COLO668 (cell line): ENCODE data around the gene SMIM5.
A peak's percentile ranks its signal among the peaks of the same experiment; 100 is the strongest.

Source experiments
- DNase-seq: peaks from one replicate; lab custom pipeline; 2025; ENCODE audit not compliant: unreplicated experiment; lab: John Stamatoyannopoulos, UW

SMIM5 gene

GRCh38 chr17:75602644-75603043 is 30.6 kb upstream of the SMIM5 start:
- no peak for DNase-seq

GRCh38 chr17:75603123-75603522 is 30.1 kb upstream of the SMIM5 start:
- no peak for DNase-seq

DNA sequence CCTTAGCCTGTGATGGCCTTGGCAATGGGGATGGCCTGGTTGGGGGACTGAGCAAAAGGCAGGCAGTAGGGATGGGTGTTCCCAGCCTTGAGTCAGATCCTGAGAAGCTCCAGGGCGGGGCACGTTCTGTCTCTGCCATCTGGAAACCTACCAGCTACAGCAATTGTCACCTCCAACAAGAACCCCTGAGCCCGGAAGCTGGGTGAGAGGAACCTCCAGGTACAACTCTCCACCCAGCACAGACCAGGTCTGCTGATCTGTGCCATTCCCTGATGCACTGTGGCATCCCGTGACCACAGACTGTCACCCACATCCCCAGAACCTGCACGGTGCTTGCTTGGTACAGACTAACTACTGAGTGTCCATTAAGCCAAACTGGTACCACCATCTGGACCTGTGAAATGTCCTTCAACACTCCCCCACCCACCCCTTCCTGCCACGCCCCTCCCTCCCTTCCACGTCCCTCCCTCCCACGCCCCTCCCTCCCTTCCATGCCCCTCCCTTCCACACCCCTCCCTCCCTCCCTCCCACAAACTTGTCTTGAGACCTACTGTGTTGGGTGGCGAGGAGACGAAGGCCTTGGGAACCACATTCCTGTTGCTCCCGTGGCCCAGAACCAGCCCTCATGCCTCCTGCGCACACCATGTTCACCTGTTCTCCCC is 29.1 kb upstream of the SMIM5 start:
- DNase-seq, result no peak

GRCh38 chr17:75605790-75606189 is 27.4 kb upstream of the SMIM5 start:
- no peak for DNase-seq

DNA sequence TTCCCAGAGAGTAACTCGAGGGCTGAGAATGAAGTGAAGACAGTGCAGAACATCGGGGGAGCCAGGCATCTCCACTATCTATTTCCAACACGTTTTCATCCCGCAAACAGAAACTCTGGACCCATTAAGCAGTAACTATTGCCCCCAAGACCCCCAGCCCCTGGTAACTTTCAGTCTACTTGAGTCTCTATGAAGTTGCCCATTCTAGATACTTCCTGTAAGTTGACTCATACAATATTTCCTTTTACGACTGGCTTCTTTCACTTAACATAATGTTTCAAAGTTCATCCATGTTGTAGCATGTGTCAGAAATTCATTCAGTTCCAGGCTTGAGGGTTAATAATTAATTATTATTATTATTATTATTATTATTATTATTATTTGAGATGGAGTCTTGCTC is 26.1 kb upstream of the SMIM5 start:
- DNase-seq, result no peak

GRCh38 chr17:75610103-75610984 is 22.9 kb upstream of the SMIM5 start:
- peak; percentile 23 for DNase-seq

- no peak for DNase-seq
Observed at GRCh38 chr17:75611851-75612429, 21.3 kb upstream of the SMIM5 start.

GRCh38 chr17:75612906-75613626 is 20.2 kb upstream of the SMIM5 start:
- DNase-seq, result no peak

DNA sequence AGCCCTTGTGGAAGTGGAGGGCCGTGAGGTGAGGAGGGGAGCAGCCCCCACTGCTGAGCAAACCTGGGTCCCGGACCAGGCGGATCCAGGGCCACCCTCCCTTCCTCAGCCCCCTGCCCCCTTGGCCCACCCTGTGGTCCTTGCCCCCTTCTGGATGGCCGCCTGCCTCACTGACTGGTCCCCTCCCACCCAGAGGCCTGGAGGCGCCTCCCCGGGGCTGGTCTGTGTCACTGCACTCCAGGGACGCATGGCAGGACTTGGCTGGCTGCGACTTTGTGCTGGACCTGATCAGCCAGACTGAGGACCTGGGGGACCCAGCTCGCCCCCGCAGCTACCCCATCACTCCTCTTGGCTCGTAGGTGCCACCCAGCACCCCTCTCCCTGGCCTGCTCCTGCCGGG is 19.2 kb upstream of the SMIM5 start:
- DNase-seq, result no peak

GRCh38 chr17:75614556-75615270 is 18.5 kb upstream of the SMIM5 start:
- DNase-seq, result no peak

DNA sequence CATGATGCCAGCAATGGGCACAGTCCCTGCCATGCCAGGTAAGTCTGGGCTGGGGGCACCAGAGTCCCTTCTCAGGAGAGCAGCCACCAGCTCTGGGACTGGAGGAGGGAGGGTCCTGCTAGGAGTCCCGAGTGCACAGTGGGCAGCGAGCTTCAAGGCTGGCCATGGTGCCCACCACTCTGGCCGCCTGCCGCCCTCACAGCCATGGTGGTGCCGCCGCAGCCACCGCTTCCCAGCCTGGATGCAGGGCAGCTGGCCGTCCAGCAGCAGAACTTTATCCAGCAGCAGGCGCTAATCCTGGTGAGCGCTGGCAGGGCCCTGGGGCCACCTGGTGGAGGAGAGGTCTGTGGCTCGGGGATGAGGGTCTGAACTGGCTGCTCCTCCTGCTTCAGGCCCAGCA is 17.9 kb upstream of the SMIM5 start:
- no peak for DNase-seq

GRCh38 chr17:75616521-75617122 is 16.6 kb upstream of the SMIM5 start:
- no peak for DNase-seq

DNA sequence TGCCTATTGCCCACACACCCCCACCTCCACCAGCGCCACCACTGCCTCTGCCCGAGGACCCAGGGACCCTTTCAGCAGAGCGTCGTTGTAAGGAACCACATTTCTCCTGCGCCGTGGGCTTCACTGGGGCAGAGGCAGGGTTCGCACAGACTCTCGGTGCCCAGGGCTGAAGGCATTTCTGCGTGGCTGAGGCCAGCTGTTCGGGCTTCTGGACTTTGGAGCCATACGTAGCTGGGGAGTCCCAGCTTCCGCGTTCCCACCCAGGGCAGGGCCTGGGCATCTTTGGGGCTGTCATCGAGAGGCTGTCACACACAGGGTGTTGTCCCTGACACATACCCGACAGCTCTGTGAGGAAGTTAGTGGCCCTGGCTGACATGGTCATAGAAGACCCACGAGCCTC is 16.0 kb upstream of the SMIM5 start:
- DNase-seq, result no peak

DNA sequence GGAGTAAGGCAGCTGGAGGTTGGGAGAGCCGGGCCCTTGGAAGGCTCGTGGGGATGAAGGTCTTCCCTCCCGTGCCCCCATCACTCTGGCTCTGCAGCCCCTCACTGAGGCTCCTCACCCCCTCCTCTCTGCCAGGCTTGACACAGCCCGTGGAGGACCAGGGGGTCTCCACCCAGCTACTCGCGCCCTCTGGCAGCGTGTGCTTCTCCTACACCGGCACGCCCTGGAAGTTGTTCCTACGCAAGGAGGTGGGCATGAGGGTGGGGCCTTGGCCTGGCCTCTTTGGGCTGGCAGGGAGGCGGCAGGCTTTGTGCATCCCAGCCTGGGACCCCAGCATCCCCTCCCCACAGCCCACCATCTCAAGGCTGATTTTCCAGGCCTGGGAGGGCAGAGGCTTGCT is 15.6 kb upstream of the SMIM5 start:
- DNase-seq, result no peak

- DNase-seq, result peak; percentile 23
Observed at GRCh38 chr17:75619506-75620431, 13.5 kb upstream of the SMIM5 start.

DNA sequence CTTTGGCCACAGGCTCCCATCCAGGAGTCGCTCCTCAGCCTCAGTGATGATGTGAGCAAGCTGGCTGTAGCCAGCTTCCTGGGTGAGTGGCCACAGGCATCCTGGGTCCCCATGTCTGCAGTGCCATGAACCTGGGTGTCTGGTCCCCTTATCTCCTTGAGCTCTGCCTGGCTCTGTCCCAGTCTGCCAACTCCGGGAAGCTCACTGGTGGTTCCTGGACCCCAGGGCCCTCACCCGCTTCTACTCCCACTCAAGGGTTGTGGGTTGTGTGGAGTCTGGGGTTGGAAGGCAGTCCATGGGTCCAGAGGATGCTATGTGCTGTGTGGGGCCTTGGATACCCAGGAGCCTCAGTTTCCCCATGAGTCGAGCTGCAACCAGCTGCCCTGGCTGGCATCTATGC is 11.7 kb upstream of the SMIM5 start:
- DNase-seq, result no peak

DNA sequence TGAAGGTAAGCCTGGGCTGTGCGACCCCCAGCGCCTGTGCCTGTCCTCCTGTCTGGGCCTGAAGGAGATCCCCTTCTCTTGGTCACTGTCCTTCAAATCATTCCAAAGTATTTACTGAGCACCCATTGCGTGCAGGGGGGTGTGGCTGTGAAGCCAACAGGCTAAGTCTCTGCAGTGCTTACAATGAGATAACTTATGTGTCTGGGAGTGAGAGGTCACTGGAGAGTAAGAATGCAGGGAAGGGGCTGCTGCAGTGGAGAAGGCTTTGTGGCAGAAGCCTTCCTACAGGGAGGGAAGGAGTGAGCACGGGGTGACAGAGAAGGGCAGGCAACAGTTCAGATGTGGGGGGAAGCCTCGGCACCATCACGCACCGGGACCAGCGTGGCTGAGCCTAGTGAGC is 11.2 kb upstream of the SMIM5 start:
- no peak for DNase-seq

DNA sequence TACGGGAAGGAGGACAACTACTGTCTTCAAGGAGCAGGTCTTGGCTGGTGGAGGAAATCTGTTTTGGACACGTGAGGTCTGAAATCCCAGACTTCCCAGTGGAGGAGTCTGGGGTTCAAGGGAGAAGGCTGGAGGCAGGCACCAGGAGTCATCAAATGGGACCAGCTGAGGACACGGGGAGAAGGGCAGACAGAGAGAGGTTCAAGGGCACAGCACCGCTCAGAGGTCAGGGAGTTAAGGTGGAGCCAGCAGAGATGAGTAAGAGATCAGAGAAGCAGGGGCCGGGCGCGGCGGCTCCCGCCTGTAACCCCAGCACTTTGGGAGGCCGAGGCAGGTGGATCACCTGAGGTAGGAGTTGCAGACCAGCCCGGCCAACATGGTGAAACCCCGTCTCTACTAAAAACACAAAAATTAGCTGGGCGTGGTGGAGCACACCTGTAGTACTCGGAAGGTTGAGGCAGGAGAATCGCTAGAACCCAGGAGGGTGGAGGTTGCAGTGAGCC is 10.4 kb upstream of the SMIM5 start:
- no peak for DNase-seq

GRCh38 chr17:75623386-75623785 is 9.8 kb upstream of the SMIM5 start:
- no peak for DNase-seq
